Measurements from ENCODE around the gene HS3ST6.

Gene HS3ST6

DNA sequence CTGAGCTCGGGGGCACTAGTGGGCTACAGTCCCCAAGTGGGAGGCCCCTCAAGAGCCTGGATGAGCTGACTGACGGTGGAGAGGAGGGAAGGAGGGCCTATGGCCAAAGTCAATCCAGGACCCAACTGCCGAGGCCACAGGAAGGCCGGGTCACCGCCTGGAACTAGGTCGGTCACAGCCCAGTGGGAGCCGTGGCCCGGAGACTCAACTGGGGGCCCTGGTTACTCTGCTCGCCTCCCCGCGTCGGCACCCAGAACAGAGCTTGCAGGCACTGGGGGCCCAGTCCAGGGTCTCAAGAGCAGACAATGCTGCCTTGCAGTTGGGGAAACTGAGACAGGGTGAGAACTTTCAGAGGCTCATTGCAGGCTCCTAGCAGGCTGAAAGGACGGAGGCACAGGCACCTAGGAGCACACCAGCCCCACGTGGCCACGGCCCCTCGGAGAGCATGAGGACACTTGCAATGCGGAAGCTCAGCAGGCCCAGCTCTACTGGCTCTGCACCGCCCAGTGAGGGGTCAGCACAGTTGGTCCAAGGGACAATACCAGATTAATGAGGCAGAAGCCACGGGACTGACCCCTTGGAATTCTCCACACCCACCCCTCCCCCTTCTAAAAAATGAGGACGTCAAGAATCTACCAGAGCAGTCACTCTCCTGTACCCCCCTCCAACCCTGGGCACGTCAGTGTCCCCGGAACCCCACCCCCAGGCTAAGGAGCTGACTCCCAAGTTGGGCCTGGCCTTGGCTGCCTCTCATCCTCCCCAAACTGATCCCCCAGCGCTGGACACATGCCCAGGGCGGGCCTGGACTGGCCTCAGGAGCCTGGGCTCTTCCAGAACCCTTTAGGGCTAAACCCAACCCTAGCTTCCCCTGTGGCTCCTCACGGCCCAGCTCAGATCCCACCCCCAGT is 2.2 kb downstream of the HS3ST6 start:
- Histone ChIP-seq H3K36me3 (ENCODE audit: control insufficient read depth, insufficient read depth, low read length) (no peaks in the 10 kb centered on the region), H3K27me3 (replicated peaks; ENCODE audit: control insufficient read depth, insufficient read depth, low read length, poor library complexity, severe bottlenecking) (peaks cover 18% of the 10 kb centered on the region), H3K27ac (ENCODE audit: insufficient read depth, low read length, poor library complexity, severe bottlenecking) (no peak overlapping the region), H3K4me3 (ENCODE audit: insufficient read depth, low read depth, low read length, poor library complexity, severe bottlenecking) (no peak overlapping the region), H3K4me1 (ENCODE audit: control insufficient read depth, insufficient read depth, low read length, poor library complexity, severe bottlenecking) (peaks cover 4% of the 10 kb centered on the region), H3K9me3 (ENCODE audit: control insufficient read depth, low read length) (no peaks in the 10 kb centered on the region)
- no peak for DNase-seq

DNA sequence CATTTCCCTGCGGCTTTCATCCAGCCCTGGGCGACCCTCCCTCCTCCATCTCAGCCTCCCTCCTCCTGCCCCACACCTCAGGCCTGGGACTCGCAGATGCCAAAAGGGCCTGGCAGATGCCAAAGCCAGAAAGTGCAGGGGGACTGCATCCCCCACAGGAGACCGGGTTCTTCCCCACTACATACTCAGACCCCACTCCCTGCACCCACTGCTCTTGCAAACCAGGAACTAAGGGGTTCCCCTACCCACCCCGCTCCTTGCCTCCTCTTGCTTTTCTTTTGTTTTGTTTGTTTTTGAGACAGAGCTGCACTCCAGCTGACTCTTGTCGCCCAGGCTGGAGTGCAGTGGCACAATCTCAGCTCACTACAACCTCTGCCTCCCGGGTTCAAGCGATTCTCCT is 3.2 kb downstream of the HS3ST6 start:
- peaks cover 12% of the 10 kb centered on the region for H3K27me3 ChIP-seq (replicated peaks; ENCODE audit: control insufficient read depth, insufficient read depth, low read length, poor library complexity, severe bottlenecking)
- DNase-seq = no peak

DNA sequence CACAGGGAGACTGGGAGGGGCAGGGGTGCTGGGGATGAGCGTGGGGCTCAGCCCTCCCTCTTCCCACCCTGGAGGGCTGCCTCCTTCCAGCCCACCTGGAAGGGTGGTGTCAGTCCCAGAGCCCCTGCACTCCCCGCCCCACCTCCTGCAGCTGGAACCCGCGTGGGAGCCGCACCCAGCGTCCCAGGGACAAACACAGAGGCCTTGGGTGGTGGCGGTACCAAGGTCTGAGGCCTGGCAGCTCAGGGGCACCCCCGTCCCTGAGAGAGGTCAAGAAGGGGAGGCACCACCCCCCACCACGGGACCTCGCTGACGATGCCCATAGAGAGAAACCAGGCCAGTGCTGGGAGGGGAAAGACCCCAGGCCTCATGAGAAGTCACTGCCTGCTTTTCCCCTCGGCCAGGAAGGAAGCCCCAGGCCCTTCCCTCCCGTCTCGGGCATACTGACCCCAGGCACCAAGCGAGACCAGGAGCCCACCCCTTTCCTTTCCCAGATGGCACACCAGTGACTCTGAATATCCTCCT is 4.1 kb downstream of the HS3ST6 start:
- no peak for DNase-seq
- Histone ChIP-seq H3K27me3 (replicated peaks; ENCODE audit: control insufficient read depth, insufficient read depth, low read length, poor library complexity, severe bottlenecking) (peaks cover 7% of the 10 kb centered on the region), H3K4me1 (ENCODE audit: control insufficient read depth, insufficient read depth, low read length, poor library complexity, severe bottlenecking) (peaks cover 4% of the 10 kb centered on the region), H3K36me3 (ENCODE audit: control insufficient read depth, insufficient read depth, low read length) (no peaks in the 10 kb centered on the region), H3K4me3 (ENCODE audit: insufficient read depth, low read depth, low read length, poor library complexity, severe bottlenecking) (no peak overlapping the region), H3K9me3 (ENCODE audit: control insufficient read depth, low read length) (no peaks in the 10 kb centered on the region), H3K27ac (ENCODE audit: insufficient read depth, low read length, poor library complexity, severe bottlenecking) (no peak overlapping the region)

More for the DNA sequence above, 3.2 kb downstream of the HS3ST6 start:
- Histone ChIP-seq H3K4me1 (ENCODE audit: control insufficient read depth, insufficient read depth, low read length, poor library complexity, severe bottlenecking) (peaks cover 4% of the 10 kb centered on the region), H3K9me3 (ENCODE audit: control insufficient read depth, low read length) (no peaks in the 10 kb centered on the region), H3K36me3 (ENCODE audit: control insufficient read depth, insufficient read depth, low read length) (no peaks in the 10 kb centered on the region), H3K27ac (ENCODE audit: insufficient read depth, low read length, poor library complexity, severe bottlenecking) (no peak overlapping the region), H3K4me3 (ENCODE audit: insufficient read depth, low read depth, low read length, poor library complexity, severe bottlenecking) (no peak overlapping the region)

DNA sequence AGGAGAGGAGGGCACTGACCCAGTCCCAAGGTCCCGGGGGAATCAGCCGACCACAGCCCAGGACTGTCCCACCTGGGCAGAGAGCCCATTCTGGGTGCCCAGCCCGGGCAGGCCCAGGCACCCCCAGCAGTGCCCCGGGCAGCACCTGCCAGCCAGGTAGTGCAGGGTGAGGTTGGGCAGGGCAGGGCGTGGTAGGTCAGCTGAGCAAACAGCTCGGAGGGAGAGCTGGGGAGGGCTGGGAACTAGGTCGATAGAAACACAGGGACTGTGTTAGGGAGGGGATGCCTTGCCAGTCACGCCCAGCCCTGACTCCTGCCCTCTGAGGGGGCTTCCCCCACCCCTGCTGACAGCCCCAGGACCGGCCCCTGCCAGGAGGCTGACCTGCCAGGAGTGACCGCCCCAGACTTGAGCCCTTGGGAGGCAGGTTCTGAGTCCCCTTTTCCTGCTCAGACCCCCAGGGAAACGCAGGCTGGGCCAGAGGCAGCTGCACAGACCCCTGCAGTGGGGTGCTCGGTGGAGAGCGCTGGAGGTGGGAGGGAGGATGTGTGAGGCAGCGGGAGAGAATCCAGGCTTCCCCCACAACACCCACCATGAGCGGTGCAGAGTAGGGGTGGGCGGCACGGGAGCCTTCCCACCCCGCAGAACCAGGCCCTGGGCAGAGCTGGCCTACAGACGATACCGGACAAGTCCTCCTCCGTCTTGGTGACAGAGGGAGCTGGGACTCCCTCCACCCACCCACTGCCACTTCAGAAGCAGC is 4.7 kb downstream of the HS3ST6 start:
- H3K36me3 ChIP-seq (ENCODE audit: control insufficient read depth, insufficient read depth, low read length) = no peaks in the 10 kb centered on the region
- no peak overlapping the region for H3K27ac ChIP-seq (ENCODE audit: insufficient read depth, low read length, poor library complexity, severe bottlenecking)
- no peak for DNase-seq
- peaks cover 1% of the 10 kb centered on the region for H3K4me1 ChIP-seq (ENCODE audit: control insufficient read depth, insufficient read depth, low read length, poor library complexity, severe bottlenecking)
- H3K4me3 ChIP-seq (ENCODE audit: insufficient read depth, low read depth, low read length, poor library complexity, severe bottlenecking) = no peak overlapping the region
- H3K27me3 ChIP-seq (replicated peaks; ENCODE audit: control insufficient read depth, insufficient read depth, low read length, poor library complexity, severe bottlenecking) = peaks cover 4% of the 10 kb centered on the region
- H3K9me3 ChIP-seq (ENCODE audit: control insufficient read depth, low read length) = no peaks in the 10 kb centered on the region

DNA sequence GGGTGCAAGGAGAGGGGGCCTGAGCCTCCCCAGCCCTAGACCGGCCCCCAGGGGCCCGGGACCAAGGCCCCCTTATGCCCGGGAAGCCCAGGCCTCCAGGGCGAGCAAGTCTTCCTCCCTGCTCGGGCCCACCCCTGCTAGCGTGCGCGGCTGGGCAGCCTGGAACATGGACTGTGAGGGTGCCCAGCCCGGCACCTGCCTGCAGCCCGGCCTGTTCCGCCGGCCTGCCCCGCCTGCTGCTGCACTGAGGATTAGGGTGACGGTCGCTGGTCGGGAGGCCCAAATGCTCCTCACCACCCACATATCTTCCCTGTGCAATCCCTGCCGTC is 6.0 kb downstream of the HS3ST6 start:
- H3K27ac ChIP-seq (ENCODE audit: insufficient read depth, low read length, poor library complexity, severe bottlenecking) = no peak overlapping the region
- H3K4me3 ChIP-seq (ENCODE audit: insufficient read depth, low read depth, low read length, poor library complexity, severe bottlenecking) = no peak overlapping the region
- H3K27me3 ChIP-seq (replicated peaks; ENCODE audit: control insufficient read depth, insufficient read depth, low read length, poor library complexity, severe bottlenecking) = peaks cover 6% of the 10 kb centered on the region
- H3K36me3 ChIP-seq (ENCODE audit: control insufficient read depth, insufficient read depth, low read length) = no peaks in the 10 kb centered on the region
- no peaks in the 10 kb centered on the region for H3K4me1 ChIP-seq (ENCODE audit: control insufficient read depth, insufficient read depth, low read length, poor library complexity, severe bottlenecking)
- no peak for DNase-seq
- H3K9me3 ChIP-seq (ENCODE audit: control insufficient read depth, low read length) = no peaks in the 10 kb centered on the region

DNA sequence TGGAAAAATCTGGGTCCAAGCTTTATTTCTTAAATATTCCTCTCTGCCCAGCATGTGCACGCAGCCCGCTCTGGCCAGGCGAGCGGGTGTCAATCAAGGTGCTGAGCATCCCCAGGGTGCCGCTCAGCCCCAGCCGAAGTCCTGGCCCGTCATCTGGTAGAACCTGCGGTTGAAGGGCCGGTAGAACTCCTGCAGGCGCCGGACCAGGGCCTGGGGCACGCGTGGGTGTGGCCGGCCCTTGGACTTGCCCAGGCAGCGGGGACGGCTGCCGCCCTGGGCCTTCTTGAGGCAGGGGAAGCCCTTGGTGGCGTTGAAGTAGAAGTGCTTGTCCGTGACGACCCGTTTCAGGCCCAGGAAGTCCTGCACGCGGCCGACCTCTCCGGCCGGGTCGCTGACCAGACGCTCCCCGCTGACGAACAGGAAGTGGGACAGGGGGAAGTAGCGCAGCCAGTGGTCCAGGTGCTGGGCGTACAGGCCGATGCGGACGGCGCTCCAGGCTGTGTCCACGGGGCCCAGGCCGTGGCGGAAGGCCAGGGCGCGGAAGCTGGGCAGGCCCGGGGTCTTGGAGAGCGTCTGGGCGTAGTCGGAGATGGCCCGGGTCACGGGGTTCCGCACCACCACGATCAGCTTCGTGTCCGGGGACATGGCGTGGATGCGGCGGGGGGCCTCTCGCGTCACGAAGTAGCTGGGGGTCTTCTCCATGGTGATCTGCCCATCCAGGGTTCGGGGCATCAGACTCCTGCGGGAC is 6.6 kb downstream of the HS3ST6 start:
- Histone ChIP-seq H3K36me3 (ENCODE audit: control insufficient read depth, insufficient read depth, low read length) (no peaks in the 10 kb centered on the region), H3K9me3 (ENCODE audit: control insufficient read depth, low read length) (no peaks in the 10 kb centered on the region), H3K4me1 (ENCODE audit: control insufficient read depth, insufficient read depth, low read length, poor library complexity, severe bottlenecking) (no peaks in the 10 kb centered on the region), H3K27ac (ENCODE audit: insufficient read depth, low read length, poor library complexity, severe bottlenecking) (no peak overlapping the region), H3K4me3 (ENCODE audit: insufficient read depth, low read depth, low read length, poor library complexity, severe bottlenecking) (no peak overlapping the region), H3K27me3 (replicated peaks; ENCODE audit: control insufficient read depth, insufficient read depth, low read length, poor library complexity, severe bottlenecking) (peaks cover 8% of the 10 kb centered on the region)
- DNase-seq = no peak

DNA sequence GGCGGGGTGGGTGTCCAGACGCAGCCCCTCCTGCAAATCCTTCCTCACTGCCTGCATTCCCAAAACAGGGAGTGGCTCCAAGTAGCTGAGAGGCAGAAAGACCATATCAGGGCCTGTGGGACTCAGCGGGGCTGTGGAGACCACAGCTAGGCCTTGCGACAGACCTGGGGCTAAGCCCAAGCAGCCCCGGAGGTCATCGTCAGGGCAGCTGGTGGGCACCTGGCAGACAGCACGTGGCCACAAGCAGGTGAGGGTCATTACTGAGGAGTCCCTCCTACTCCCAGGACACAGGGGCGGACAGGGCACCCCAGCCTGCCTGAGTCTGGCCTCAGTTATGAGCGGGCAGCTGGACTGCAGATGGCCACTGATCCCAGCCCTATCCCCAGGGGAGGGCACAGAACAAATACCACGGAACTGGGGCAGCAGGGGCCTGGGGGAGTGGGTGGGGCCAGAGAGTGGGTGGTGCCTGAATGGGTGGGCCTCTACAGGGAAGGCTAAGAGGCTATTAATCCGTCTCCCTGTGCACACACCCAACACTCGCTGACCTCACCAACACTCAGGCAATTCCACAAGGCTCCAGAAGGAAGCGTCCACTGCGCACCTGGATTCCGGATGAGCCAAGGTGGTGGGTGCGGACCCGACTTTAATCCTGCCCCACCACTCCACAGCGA is 8.5 kb downstream of the HS3ST6 start:
- Histone ChIP-seq H3K4me1 (ENCODE audit: control insufficient read depth, insufficient read depth, low read length, poor library complexity, severe bottlenecking) (no peaks in the 10 kb centered on the region), H3K36me3 (ENCODE audit: control insufficient read depth, insufficient read depth, low read length) (no peaks in the 10 kb centered on the region), H3K27ac (ENCODE audit: insufficient read depth, low read length, poor library complexity, severe bottlenecking) (no peak overlapping the region), H3K4me3 (ENCODE audit: insufficient read depth, low read depth, low read length, poor library complexity, severe bottlenecking) (no peak overlapping the region), H3K9me3 (ENCODE audit: control insufficient read depth, low read length) (no peaks in the 10 kb centered on the region), H3K27me3 (replicated peaks; ENCODE audit: control insufficient read depth, insufficient read depth, low read length, poor library complexity, severe bottlenecking) (peaks cover 5% of the 10 kb centered on the region)
- DNase-seq = no peak

DNA sequence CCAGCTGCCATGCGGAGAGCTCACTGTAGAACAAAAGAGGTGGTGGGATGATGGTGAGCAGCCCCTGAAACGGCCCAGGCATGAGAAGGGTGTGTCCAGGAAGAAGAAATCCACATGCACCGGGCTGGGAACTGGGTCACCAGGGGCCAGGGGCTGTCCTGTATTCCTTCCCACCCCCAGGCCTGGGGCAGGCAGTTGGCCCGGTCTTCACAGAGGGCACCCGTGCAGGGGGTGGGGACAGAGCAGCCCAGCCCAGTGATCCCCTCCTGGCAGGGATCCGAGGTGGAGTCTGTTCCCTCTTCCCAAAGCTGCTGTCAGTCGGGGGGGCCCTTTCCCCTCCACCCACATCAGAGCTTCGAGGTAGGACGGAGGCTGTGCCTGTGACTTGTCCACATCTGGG is 9.2 kb downstream of the HS3ST6 start:
- Histone ChIP-seq H3K36me3 (ENCODE audit: control insufficient read depth, insufficient read depth, low read length) (no peaks in the 10 kb centered on the region), H3K4me3 (ENCODE audit: insufficient read depth, low read depth, low read length, poor library complexity, severe bottlenecking) (no peak overlapping the region), H3K9me3 (ENCODE audit: control insufficient read depth, low read length) (no peaks in the 10 kb centered on the region), H3K27ac (ENCODE audit: insufficient read depth, low read length, poor library complexity, severe bottlenecking) (no peak overlapping the region), H3K4me1 (ENCODE audit: control insufficient read depth, insufficient read depth, low read length, poor library complexity, severe bottlenecking) (no peaks in the 10 kb centered on the region), H3K27me3 (replicated peaks; ENCODE audit: control insufficient read depth, insufficient read depth, low read length, poor library complexity, severe bottlenecking) (peaks cover 5% of the 10 kb centered on the region)
- DNase-seq = no peak

DNA sequence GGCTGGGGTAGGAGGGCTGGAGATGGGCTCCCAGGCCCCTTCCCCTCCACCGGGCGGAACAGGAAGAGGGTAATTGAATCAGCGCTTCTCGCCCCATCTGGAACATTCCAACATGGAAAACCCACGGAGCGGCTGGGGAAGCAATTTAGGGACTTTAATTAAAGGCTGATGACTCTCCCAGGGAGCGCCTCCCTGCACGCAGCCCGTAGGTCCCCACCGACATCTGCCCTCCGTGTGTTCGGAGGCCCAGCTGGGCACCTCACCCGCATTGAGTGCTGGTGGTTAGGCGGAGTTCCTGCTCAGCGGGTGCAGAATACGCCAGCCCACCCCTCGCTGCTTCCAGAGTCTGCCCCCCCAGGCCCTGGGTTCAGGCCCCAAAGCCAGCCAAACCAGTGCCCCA is 10.0 kb downstream of the HS3ST6 start:
- DNase-seq = no peak
- Histone ChIP-seq H3K27me3 (replicated peaks; ENCODE audit: control insufficient read depth, insufficient read depth, low read length, poor library complexity, severe bottlenecking) (peaks cover 5% of the 10 kb centered on the region), H3K36me3 (ENCODE audit: control insufficient read depth, insufficient read depth, low read length) (no peaks in the 10 kb centered on the region), H3K27ac (ENCODE audit: insufficient read depth, low read length, poor library complexity, severe bottlenecking) (no peak overlapping the region), H3K4me3 (ENCODE audit: insufficient read depth, low read depth, low read length, poor library complexity, severe bottlenecking) (no peak overlapping the region), H3K4me1 (ENCODE audit: control insufficient read depth, insufficient read depth, low read length, poor library complexity, severe bottlenecking) (no peaks in the 10 kb centered on the region), H3K9me3 (ENCODE audit: control insufficient read depth, low read length) (no peaks in the 10 kb centered on the region)

Measured in effector memory CD4-positive, alpha-beta T cell (primary cell).